Measurements from ENCODE around the gene TREH. TPM values are rescaled to one million over a fixed set of nuclear protein-coding genes. Genes with fewer than 3 reads are reported as not detected.

TREH gene
- total RNA-seq, 4 donors from 2014 or later, result 18.9 to 53.4 (median 32.6) TPM

- no peak overlapping the region for H3K4me3 ChIP-seq
- peaks cover 0 to 9% (median 0%) of the 10 kb centered on the region in 4 donors for H3K4me1 ChIP-seq
- DNase-seq, result peak in 2 of 3 donors; percentile 68 to 79
- H3K27ac ChIP-seq, result peak overlapping the region in 1 of 4 donors; percentile 44
- H3K36me3 ChIP-seq, result peaks cover 0 to 75% (median 0%) of the 10 kb centered on the region in 3 donors
- no peaks in the 10 kb centered on the region for H3K9me3 ChIP-seq
- H3K27me3 ChIP-seq, result no peaks in the 10 kb centered on the region
- TF ChIP-seq POLR2A (IDR thresholded peaks at IDR 0.05), result no peak
- no peak for TF ChIP-seq CTCF (IDR thresholded peaks at IDR 0.05)
These were observed 29.5 kb downstream of the TREH start for GRCh38 chr11:118649941-118650340.

GRCh38 chr11:118648291-118648690 lies 31.2 kb downstream of the TREH start:
- H3K27ac ChIP-seq, result no peak overlapping the region
- H3K27me3 ChIP-seq, result no peaks in the 10 kb centered on the region
- no peak overlapping the region for H3K4me3 ChIP-seq
- H3K36me3 ChIP-seq, result peaks cover 0 to 79% (median 0%) of the 10 kb centered on the region in 3 donors
- H3K4me1 ChIP-seq, result peaks cover 0 to 9% (median 0%) of the 10 kb centered on the region in 4 donors
- TF ChIP-seq POLR2A (IDR thresholded peaks at IDR 0.05), result no peak
- no peak for TF ChIP-seq CTCF (IDR thresholded peaks at IDR 0.05)
- peak in 1 of 3 donors; percentile 19 for DNase-seq
- no peaks in the 10 kb centered on the region for H3K9me3 ChIP-seq

GRCh38 chr11:118646393-118646792 lies 33.1 kb downstream of the TREH start:
- no peaks in the 10 kb centered on the region for H3K27me3 ChIP-seq
- peaks cover 0 to 18% (median 1%) of the 10 kb centered on the region in 4 donors for H3K4me1 ChIP-seq
- H3K27ac ChIP-seq, result no peak overlapping the region
- H3K9me3 ChIP-seq, result no peaks in the 10 kb centered on the region
- H3K36me3 ChIP-seq, result peaks cover 0 to 69% (median 0%) of the 10 kb centered on the region in 3 donors
- no peak overlapping the region for H3K4me3 ChIP-seq
- TF ChIP-seq POLR2A (IDR thresholded peaks at IDR 0.05) (no peak), CTCF (IDR thresholded peaks at IDR 0.05) (no peak)
- DNase-seq, result no peak

- peaks cover 0 to 27% (median 1%) of the 10 kb centered on the region in 4 donors for H3K4me1 ChIP-seq
- DNase-seq, result no peak
- H3K36me3 ChIP-seq, result peaks cover 0 to 59% (median 0%) of the 10 kb centered on the region in 3 donors
- H3K4me3 ChIP-seq, result no peak overlapping the region
- H3K27ac ChIP-seq, result no peak overlapping the region
- no peak for TF ChIP-seq POLR2A (IDR thresholded peaks at IDR 0.05)
- TF ChIP-seq CTCF (IDR thresholded peaks at IDR 0.05), result no peak
- H3K27me3 ChIP-seq, result no peaks in the 10 kb centered on the region
- no peaks in the 10 kb centered on the region for H3K9me3 ChIP-seq
These were observed 34.3 kb downstream of the TREH start for GRCh38 chr11:118645066-118645715.

GRCh38 chr11:118644496-118644895 lies 35.0 kb downstream of the TREH start:
- H3K9me3 ChIP-seq, result no peaks in the 10 kb centered on the region
- peaks cover 0 to 25% (median 1%) of the 10 kb centered on the region in 4 donors for H3K4me1 ChIP-seq
- DNase-seq, result no peak
- no peak overlapping the region for H3K4me3 ChIP-seq
- no peak overlapping the region for H3K27ac ChIP-seq
- peaks cover 0 to 52% (median 0%) of the 10 kb centered on the region in 3 donors for H3K36me3 ChIP-seq
- H3K27me3 ChIP-seq, result no peaks in the 10 kb centered on the region
- TF ChIP-seq POLR2A (IDR thresholded peaks at IDR 0.05) (no peak), CTCF (IDR thresholded peaks at IDR 0.05) (no peak)
